GM12865 (cell line): ENCODE data around the gene ELMO1.

Experiments
- DNase-seq: peaks from one replicate; pipeline ENCODE4 v3.0.0; 2010; ENCODE audit warnings: low read depth
- H3K4me3 ChIP-seq: 2 replicates; pipeline ENCODE4 v1.5.1; 2011; ENCODE audit warnings: mild to moderate bottlenecking, low read depth, low read length, control low read depth
- TF ChIP-seq, protein P1 (sequence below): IDR thresholded peaks from 2 replicates; pipeline ENCODE4 v1.5.1; 2011; ENCODE audit warnings: low read length, control low read depth, low read depth, inconsistent platforms; ENCODE audit not compliant: insufficient read depth; ENCODE audit errors: missing control alignments

The ELMO1 gene

DNA sequence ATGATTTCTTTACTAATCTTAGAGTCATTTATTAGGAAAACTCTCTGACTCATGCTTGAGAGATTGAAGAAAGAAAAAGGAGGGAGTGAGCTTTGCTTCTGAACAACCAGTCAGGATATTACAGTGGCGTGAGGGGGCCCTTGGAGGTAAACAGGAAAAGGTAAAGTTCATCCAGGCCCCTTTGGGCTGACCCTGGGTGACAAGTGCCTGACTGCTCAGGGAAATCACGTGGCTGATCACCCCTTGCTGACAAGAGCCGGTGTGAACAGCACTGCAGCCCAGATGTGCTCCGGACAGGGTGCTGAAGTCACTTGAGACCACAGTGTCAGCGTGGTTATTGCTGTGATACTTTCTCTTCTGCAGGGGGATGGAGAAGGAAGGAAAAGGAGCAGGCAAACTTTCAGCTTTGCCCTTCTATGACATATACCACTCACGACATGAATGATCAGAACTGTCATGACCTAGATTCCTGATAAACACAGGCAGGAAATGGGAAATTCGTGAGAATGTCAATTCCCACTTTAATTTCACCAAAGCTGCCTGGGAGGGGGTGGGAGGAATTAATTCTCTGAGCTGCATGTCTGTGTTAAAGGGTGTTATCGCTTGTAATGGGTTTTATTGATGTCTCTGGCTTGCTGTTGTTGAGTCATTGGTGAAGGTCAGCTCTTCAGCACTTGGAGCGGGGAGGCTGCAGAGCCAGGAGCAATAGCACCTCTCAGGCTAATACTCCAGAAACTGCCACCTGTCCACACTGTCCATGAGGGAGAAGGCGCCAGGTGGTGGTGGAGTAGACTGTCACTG lies 584.6 kb downstream of the ELMO1 start:
- no peak for DNase-seq
- no peak overlapping the region for H3K4me3 ChIP-seq
- TF ChIP-seq, protein P1, sequence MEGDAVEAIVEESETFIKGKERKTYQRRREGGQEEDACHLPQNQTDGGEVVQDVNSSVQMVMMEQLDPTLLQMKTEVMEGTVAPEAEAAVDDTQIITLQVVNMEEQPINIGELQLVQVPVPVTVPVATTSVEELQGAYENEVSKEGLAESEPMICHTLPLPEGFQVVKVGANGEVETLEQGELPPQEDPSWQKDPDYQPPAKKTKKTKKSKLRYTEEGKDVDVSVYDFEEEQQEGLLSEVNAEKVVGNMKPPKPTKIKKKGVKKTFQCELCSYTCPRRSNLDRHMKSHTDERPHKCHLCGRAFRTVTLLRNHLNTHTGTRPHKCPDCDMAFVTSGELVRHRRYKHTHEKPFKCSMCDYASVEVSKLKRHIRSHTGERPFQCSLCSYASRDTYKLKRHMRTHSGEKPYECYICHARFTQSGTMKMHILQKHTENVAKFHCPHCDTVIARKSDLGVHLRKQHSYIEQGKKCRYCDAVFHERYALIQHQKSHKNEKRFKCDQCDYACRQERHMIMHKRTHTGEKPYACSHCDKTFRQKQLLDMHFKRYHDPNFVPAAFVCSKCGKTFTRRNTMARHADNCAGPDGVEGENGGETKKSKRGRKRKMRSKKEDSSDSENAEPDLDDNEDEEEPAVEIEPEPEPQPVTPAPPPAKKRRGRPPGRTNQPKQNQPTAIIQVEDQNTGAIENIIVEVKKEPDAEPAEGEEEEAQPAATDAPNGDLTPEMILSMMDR, result no peak

DNA sequence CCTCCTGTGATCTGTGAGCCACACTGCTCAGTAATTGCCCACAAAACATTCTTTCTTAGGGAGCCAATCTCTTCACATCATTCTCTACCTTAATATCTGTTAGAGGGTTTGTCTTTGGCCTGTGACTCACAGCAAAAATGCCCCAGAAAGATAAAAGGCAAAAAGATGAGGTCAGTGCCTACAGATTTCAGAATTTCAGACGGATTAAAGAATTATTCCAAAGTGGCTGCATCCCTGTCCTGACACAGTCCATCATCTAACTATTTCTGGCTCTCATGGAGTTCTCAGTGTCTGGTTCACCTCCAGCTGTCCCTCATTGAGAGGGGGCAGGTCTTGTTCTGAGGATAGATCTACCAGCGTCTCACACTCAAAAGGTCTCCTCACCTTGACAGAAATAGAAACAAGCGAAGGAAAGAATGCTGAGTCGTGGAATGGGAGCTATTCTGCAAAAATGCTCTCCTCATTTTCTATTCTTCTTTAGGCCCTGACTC lies 585.8 kb downstream of the ELMO1 start:
- no peak for DNase-seq
- no peak overlapping the region for H3K4me3 ChIP-seq
- TF ChIP-seq, protein P1, result no peak

DNA sequence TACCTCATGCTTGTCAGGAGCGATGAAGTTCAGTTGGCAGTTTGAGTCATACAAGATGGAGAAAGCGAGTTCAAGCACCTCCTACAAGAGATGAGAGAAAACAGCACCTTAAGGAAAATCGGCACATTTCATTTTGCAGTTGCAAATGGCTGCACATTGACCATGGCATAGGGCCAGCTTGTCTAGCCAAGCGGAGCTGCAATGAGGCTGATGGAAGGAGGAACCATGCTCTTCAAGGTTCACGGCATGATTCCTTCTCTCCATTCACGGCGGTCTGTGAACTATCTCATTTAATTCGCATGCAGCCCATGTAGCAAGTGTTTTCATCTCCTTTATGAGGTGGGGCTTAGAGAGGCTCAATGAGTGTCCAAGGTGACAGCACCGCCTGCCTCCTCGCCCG lies 587.0 kb downstream of the ELMO1 start:
- no peak for DNase-seq
- TF ChIP-seq, protein P1, result no peak
- H3K4me3 ChIP-seq, result no peak overlapping the region

DNA sequence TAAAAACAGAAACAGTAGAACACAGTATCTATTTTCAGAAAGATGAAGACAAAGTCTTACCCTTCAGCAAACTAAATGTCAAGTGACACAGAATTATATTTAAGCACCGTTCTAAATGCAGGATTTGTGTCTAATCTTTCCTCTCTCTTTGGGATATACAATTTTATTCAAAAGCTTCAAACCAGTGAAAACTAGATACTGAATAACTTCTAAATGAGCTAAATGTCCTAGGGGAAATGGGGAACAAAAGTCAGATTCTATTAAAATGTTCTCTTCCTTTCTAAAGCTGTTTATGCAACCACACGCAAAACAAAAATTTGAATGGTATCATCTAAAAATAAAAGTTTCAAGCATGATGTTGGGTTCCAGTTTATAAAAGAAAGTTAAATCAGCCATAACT lies 588.0 kb downstream of the ELMO1 start:
- no peak for DNase-seq
- TF ChIP-seq, protein P1, result no peak
- H3K4me3 ChIP-seq, result no peak overlapping the region

DNA sequence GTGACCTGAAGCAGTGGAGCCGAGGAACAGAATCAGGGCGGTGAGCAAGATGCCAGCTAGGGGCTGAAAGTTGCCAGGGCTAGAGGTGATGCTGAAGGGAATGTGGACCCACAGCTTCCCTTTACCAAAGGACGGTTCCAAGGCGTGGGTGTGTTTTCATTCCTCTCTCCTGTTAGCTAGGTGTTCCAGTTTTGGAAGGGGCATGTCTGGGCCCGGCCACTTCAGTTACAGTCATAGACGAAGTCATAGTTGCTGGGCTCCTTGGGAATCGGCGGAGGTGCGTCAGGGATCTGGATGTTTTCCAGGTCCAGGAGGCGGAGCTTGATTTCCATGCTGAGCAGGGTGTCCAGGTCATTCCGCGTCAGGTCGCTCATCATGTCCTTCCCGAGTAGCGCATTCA lies 593.3 kb downstream of the ELMO1 start:
- TF ChIP-seq, protein P1, result no peak

DNA sequence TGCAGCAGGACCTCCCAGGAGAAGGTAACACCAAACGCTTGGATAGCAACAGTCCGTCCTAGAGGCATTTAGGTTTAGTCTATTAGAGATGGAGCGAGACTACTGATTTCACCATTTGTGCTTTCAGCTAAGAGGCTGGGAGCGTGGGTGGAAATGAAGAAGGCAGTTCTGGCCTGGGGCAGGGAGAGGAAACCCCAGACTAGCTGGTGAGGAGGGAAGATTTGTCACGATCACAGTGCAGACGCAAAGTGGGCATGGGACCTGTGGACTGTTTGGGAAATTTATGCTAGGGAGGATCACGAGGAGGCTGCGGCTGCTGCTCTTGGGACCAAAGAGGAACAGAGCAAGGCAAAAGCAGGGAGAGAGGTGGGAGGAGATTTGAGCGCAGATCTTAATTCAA lies 594.0 kb downstream of the ELMO1 start:
- TF ChIP-seq, protein P1, result no peak
- DNase-seq, result no peak
- H3K4me3 ChIP-seq, result no peak overlapping the region

More for the DNA sequence above, 593.3 kb downstream of the ELMO1 start:
- DNase-seq, result no peak
- H3K4me3 ChIP-seq, result no peak overlapping the region

DNA sequence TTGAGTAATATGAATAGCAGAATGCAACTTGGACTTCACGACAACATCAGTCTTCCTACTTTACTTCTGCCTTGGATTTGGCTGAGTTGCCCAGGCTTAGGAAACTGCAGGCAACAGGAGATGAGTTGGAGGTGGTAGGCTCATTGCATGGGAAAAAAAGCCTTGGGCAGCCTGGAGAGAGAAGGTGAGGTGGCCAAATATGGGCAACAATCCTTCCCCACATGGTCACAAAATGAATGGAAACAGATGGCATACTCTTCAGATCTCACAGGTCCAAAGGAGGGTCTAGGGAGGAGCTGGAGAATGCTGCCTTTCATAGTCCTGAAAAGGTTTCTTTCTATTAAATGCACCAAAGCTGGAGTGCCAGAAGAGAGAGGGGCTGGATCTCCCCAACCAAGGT lies 595.7 kb downstream of the ELMO1 start:
- no peak overlapping the region for H3K4me3 ChIP-seq
- TF ChIP-seq, protein P1, result no peak
- DNase-seq, result no peak
